ENCODE measurements around the gene AHCYL2.
"Not testable (repeated sequence)": the region's sequence is repeated elsewhere in the genome, so short reads cannot be mapped to it uniquely, and the experiment has no call there.

Gene AHCYL2

DNA sequence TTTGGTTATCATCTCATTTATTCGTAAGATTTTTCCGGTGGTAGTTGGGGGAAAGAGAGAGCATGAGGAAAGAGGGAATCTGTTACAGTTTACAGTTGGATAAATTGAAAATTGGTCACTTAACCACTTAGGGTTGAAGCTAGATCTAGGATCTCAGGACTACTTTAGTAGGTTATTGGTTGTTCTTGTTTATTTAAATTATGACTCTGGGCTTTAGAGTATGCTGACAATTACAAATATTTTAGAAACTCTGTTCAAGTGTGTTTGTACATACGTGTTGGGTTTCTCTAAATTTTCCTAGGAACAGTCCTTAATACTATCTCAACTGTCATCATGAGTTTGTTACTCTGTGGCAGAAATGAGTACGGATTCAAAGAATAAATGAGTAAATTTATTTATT lies 160.8 kb downstream of the AHCYL2 start:
- DNase-seq (ENCODE audit: low read depth) = no peak

DNA sequence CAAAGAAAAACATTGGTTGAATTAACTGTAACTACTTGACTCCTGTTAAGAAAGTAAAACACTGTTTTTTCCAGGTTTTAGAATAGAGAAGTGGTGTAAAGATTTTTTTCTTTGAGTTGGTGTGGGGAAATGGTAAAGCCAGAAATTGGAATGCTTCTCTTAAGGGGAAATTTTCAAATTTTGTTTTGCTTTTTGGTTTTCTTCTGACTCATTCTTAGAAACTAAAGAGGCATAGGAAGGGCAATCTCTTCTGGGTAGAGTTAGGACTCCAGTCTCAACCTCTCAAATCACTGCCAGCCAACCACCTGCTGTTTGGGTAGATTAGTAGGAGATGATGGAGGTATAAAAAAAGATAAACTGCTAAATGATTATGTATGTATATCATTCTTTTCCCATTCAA lies 161.7 kb downstream of the AHCYL2 start:
- no peak for DNase-seq (ENCODE audit: low read depth)

DNA sequence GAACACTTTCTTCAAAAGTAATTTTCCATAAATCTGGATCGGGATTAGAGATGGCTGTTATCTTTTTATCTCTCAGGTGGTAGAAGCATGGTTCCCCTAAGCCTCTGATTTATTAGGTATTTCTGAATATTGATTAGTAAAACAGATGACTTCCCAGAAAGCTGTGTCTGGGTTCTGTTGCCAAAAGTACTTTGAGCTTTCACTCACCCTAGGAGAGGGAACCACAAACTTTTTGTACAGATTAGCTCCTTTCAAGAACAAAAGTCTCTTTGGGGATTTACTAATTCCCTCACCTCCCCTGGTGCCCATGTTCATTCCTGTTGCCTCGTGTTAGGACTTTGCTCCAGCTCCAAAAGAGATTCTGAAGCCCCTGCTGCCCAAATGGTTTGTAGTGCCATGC lies 162.7 kb downstream of the AHCYL2 start:
- no peak for DNase-seq (ENCODE audit: low read depth)

DNA sequence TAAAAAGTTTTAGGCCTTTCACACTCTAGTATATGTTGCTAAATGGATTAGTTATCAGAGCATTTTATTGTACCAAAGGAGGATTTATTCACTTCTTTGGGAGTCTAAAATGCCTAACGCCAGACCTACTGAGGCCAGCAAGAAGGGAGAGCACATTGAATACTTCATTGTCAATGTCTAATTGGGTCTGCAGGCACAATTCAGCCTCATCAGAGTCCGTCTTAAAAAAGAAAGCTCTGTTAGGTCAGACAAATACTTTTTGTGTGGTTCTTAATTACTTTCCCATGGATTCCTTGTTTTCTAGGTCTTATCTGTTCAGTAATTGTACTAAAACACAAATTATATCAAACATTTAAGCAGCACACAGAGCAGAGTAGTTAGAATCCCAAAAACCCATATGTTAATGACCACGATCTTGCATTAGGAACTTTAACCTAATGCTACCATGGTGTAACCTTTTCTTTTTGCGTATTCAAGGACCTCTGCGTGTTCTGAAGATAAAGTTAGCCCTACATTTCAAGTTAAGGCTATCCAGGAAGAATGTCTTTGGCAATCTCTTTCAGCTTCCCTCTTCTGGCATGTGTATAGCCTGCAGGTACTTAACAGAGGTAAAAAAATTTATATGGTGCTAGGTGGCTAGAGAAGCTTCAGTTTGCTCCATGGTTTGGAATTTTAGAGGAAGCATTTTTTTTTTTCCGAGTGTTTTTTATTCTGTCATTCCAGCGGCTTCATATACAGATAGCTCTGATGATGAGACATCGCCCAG lies 163.7 kb downstream of the AHCYL2 start:
- no peak for DNase-seq (ENCODE audit: low read depth)

DNA sequence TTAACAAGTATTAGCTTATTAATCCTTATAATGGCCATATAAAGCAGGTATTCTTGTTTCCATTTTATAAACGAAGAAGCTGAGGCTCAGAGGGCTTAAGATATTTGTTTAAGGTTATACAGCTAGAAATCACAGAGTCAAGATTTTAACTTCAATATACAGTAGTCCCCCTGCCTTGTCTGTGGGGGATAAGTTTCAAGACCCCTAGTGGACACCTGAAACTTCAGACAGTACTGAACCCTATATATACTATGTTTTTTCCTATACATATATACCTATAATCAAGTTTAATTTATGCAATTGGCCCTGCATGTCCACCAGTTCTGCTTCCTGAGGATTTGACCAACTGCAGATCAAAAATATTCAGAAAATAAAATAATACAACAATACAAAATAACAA lies 165.0 kb downstream of the AHCYL2 start:
- no peak for DNase-seq (ENCODE audit: low read depth)

DNA sequence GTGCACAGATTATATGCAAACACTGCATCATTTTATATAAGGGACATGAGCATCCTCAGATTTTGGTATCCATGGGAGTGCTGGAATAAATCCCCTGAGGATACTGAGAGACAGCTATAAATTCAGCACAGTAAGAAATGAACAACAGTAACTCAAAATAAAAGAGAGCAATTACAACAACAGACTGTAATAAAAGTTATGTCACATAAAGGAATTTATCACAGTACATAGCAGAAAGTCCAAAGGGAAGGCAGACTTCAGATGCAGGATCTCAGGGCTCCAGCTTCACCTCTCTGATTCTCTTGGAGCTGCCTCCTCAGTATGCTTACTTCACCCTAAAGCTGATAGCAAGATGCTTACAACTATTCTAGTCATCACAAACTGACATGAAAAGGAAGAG lies 165.5 kb downstream of the AHCYL2 start:
- no peak for DNase-seq (ENCODE audit: low read depth)

DNA sequence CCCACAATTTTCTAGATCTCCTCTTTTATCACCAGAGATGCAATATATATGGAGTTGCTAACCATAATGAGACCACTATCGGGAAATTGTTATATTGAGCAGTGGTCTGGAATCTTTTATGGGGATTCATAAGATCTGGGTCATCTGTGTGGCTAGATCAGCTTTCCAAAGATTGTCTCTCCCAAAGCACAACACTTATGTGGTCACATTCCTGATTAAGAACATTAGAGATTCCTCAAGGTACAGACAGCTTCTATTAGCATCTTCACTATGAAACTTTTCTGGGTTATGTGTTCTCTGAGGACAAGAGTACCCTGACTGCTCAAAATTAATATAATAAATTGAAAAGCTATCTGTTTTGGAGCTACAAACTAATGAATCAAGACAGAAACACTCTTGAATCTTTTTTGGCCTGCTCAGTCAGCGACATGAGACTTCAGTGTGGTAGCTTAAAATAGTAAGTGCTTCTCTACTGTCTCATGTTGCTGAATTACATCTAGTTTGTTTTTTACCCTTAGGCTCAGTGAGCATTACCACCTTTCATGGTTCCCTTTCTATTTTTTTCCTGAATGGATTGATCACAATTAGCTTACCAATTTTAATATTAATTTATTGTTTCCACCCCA lies 166.8 kb downstream of the AHCYL2 start:
- DNase-seq (ENCODE audit: low read depth) = no peak

DNA sequence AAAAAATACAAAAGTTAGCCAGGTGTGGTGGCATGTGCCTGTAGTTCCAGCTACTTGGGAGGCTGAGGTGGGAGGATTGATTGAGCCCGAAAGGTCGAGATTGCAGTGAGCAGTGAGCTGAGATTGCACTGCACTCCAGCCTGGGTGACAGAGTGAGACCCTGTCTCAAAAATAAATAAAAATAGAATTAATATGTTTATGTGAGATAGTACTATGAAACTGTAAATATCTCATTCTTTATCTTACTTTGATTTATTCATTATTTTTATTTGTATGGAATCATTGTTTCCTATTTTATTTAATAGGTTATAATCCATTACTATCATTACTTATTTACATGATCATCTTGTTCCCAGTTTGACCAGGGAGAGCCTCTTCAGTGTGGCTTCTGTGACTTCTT lies 168.4 kb downstream of the AHCYL2 start:
- DNase-seq (ENCODE audit: low read depth) = no peak

DNA sequence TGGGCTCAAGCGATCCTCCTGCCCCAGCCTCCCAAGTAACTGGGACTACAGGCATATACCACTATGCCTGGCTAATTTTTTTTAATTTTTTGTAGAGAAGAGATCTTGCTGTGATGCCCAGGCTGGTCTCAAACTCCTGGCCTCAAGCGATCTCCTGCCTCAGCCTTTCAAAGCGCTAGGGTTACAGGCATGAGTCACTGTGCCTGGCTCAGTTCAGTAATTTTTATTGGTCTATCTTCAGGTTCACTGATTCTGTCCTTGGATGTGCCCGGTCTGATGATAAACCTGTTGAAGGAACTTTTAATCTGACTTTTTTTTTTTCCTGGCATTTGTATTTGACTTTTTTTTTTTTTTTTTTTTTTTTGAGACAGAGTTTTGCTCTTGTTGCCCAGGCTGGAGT lies 169.3 kb downstream of the AHCYL2 start:
- DNase-seq (ENCODE audit: low read depth) = no peak

DNA sequence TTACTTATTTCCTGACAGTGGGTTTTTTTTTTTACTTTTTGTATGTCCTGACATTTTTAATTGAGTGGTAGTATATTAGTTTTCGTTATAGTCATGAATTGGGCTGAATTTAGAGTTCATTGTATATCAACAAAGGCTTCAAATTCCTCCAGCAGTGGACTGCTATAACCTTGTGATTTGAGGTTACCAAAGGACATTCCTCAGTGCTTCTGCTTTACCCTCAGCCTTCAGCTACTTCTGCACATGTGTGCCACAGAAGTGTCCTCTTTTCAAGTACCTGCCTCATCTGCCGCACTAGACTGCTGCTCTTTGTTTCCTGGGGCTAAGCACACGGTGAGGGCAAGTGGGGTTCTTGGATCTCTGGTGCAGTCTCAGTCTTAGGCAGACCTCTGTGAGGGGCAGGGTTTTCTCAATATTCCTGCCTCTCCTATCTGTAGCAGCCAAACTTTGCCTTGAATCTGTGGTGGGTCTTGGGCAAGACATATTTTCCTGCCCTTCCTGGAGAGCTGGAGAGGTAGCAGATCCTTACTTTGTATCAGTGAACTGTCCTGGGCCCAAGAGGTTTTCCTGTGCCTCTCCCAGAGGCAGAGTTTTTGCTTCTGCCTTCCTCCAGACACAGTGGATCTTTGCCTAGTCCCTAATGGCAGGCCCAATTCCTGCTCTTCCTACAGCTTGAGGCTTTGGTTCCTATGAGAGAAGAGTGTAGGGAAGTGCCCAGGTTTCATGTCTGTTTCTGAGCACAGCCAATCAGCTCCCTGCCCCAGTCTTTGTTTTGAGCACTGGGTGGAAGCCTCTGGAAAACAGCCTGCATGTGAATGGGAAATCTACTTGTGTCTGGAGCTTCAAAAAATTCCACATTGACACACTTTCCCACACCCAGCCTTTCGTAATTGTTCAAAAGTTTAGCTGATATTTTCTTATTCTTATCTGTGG lies 170.4 kb downstream of the AHCYL2 start:
- DNase-seq (ENCODE audit: low read depth) = no peak

DNA sequence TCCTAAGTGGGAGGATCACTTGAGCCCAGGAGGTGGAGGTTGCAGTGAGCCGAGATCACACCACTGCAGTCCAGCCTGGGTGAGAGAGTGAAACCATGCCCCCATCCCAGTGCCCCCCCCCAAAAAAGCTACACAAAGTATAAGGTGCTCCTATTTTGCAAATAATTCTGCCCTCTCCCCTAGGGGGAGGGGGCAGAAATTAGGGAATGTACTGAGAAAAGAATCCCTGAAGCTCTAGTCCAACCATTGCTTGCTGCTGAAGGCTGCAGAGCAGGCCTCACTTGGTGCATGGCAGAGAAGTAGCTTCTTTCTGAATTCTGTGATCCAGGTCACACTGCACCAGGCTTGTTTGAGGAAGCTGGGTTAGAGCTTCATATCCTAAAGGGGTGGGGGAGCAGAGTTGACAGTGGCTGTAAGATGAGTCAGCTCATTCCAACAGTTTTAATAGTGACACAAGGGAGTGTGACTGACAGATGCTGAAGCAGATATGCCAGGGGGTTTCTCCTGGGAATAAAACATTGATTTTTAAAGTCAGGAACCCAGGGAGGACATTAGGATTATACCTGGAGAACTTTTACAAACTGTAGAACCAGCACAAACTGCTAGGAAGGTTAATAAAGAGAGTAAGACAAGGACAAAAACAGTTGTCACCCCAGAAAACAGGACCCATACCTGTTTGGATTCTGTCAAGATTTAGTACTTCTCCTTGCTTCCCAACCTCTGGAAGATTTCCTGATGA lies 176.6 kb downstream of the AHCYL2 start:
- peak; percentile 29 for DNase-seq (ENCODE audit: low read depth)

DNA sequence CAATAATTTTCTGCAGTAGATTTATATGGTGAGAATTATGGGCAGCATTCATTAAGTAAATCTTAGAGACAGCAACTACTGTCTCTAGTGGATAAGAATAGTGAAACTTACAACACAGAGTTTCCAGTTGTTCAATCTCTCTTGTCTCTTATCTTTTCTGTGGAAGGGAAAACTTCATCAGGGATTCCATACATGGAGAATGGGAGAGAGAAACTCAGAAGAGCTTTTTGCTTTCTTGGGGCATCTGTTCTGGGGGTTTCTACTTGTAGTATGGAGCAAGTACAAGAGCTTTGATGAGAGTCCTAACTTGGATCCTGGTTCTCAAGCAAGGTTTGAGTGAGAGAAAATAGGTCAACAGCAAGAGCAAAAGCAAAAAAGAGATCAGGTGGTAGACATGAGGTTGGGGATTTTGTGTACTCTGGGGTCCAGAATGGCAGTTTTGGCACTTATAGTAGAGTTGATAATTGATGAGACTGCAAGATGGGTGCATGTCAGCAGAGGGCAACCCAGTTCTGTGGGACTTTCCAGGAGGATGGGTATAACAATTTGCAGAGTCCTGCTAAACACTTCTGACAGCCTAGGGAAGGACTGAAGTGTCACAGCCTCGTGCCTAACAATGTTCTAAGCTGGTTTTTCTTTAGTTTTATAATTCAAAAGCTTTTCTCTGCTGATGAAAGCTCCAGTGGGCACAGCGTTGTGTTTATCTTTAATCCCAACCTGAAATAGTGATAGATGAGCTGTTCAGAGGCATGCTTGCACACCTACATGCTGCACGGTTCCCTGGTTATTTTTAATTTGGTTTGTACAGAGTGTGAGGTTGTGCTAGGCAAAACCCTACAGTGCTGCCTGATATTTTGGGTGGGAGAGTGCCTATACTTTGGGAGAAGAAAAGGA lies 177.4 kb downstream of the AHCYL2 start:
- no peak for DNase-seq (ENCODE audit: low read depth)

DNA sequence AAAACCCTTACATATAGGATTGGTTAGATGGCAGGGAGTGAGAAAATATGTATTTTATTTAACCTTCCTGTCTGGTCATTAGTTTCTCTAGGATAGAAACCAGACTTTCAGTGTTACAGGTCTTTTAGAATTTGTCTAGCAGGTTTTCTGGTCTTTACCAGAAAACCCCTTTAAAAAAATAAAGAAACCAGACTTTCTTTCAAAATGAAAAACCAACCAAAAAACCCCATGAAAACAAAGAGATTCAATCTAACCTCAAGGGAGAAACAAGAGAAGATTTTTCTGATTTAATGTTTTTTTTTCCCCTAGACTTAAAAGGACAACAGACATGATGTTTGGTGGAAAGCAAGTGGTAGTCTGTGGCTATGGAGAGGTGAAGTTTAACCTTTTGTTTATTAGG lies 180.7 kb downstream of the AHCYL2 start:
- DNase-seq (ENCODE audit: low read depth) = no peak

DNA sequence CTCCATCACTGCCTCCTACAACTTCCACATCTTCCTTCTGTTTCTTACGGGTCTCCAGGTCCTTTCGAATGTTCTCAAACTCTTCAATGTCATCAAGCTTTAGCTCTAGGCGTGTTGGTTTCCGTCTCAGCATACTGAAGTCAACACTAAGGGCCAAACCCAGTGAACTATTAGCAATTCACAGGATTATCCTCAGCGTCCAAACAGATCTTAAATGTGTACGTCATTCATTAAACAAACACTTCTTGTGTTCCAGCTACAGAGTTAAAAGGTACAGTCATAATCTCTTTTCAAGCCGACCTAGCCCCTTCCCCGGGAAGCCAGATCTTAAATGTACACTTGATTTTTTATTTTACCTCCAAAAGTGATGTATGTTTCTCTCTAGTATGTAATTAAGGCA lies 185.4 kb downstream of the AHCYL2 start:
- not testable (repeated sequence) for DNase-seq (ENCODE audit: low read depth)

DNA sequence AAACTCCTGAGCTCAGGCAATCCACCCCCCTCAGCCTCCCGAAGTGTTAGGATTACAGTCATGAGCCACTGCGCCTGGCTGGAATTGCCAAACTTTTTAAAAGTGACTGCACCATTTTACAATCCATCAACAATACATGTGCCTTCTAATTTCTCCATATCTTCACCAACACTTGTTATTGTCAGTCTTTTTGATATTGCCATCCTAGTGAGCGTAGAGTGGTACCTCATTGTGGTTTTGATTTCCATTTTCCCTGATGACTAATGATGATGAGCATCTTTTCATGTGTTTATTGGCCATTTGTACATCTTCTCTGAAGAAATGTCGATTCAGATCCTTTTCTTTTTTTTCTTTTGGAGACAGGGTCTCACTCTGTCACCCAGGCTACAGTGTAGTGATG lies 187.7 kb downstream of the AHCYL2 start:
- no peak for DNase-seq (ENCODE audit: low read depth)

DNA sequence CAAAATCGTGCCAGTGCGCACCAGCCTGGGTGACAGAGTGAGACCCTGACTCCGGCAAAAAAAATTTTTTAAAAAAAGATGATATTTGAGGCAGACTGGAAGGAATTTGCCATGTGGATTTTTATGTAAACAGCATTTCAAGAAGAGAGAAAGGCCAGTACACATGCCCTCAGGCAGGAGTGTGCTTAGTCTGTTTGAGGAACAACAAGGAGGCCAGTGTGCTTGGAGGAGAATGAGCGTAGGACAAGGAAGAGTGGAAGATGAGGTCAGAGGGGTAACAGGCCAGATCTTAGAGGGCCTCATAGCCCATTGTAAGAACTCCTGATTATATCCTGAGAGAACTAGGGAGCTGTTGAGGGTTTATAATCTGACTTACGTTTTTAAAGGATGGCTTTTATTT lies 192.2 kb downstream of the AHCYL2 start:
- DNase-seq (ENCODE audit: low read depth) = no peak

DNA sequence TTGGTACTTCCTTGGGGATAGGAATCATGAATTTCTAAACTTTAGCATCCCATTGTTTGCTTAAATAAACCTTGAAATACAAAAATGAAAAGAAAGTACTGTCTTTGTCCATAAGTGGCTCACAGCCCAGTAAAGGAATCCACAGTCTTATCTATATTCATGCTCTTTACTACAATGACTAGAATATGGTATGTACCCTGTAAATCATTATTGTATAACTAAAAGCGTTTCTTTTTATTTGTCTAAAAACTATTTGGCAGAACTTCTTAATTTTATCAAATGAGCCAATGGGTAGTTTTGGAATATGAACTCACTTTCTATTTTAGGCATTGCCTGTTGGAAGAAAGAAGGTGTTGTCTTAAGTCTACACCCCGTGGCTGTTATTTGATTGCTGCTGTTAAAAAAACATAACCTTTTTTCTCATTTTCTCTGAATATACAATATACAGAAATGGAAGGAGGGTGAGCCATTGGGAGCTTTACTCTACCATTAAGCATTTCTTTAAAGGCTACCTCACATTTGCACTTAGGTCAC lies 197.0 kb downstream of the AHCYL2 start:
- no peak for DNase-seq (ENCODE audit: low read depth)

DNA sequence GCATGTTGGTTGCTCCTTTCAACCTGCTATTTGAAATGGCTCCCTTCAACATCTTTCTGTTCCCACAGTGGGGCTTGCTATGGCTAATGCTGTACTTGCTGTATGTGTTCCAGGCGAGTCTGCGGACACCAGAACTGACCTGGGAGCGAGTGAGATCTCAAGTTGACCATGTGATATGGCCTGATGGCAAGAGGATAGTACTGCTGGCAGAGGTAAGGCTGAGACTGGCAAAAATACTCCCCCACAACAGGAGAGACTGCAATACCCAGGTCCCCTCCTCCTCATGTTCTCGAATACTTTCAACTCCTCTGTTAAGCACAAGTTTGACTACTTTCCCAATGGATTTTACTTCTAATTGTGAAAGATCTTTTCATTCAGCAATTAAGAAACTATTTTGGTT lies 197.9 kb downstream of the AHCYL2 start:
- DNase-seq (ENCODE audit: low read depth) = no peak

DNA sequence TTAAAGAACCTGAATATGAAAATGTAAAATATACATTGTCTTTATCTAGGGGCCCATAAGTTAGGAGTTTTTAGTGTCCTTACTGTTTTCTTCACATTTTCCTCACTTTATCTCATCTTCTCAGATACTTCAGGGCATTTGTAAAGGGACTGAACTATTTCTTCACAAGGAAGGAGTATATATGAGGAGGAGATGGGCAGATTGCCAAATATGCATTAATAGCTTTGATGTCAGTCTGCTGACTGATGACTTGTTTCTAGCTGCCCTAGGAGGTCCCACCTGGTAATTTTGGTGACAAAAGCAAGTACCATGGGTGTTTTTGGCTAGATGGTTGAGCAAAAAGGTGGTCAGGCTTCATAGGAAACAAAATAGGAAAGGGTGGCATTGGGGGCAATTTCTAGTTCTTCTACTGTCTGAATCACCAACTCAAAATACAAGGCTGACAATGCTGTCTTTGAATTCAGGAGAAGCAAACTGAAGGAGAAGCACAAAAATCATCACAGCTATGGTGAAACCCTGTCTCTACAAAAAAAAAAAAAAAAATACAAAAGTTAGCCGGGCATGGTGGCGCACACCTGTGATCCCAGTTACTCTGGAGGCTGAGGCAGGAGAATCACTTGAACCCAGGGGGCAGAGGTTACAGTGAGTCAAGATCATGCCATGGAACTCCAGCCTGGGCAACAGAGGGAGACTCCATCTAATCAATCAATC lies 199.0 kb downstream of the AHCYL2 start:
- DNase-seq (ENCODE audit: low read depth) = no peak

DNA sequence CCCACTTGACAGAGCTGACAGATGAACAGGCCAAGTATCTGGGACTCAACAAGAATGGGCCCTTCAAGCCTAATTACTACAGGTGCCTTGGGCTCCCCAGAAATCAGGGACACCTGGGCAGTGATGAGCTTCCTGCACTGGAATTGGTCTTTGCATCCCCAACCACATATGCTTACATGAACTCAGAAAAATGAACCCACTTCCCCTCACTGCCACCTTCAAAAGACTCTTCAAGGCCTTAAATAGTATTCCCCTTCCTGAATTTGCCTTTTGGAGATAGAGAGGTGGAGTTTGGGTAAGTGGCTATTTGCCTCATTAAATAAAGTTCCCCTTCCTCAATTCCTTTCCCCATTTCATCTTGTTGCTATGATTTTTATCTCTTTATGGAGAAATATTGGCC lies 201.7 kb downstream of the AHCYL2 start:
- no peak for DNase-seq (ENCODE audit: low read depth)
